Superior temporal gyrus (tissue), 1 donor: Measurements from ENCODE around the gene MAIP1.
"Not testable (repeated sequence)": the region's sequence is repeated elsewhere in the genome, so short reads cannot be mapped to it uniquely, and the experiment has no call there.

Experiments used
- DNase-seq: peaks from one replicate; pipeline ENCODE4 v3.0.0-alpha.2; 2016; ENCODE audit errors: extremely low spot score

Gene MAIP1, protein sequence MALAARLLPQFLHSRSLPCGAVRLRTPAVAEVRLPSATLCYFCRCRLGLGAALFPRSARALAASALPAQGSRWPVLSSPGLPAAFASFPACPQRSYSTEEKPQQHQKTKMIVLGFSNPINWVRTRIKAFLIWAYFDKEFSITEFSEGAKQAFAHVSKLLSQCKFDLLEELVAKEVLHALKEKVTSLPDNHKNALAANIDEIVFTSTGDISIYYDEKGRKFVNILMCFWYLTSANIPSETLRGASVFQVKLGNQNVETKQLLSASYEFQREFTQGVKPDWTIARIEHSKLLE

GRCh38 chr2:199955339-199956061 lies at the start of gene MAIP1, which contains the start of gene TYW5:
TSS of gene MAIP1 (plus strand) at chr2:199955582. CDS start at chr2:199955799, 217 bp downstream.
TSS of gene TYW5 (minus strand) at chr2:199955491. CDS start at chr2:199955470, 21 bp downstream.
- DNase-seq: peak; percentile 89

GRCh38 chr2:199907008-199907714 lies 48.2 kb upstream of the MAIP1 start:
- no peak for DNase-seq

DNA sequence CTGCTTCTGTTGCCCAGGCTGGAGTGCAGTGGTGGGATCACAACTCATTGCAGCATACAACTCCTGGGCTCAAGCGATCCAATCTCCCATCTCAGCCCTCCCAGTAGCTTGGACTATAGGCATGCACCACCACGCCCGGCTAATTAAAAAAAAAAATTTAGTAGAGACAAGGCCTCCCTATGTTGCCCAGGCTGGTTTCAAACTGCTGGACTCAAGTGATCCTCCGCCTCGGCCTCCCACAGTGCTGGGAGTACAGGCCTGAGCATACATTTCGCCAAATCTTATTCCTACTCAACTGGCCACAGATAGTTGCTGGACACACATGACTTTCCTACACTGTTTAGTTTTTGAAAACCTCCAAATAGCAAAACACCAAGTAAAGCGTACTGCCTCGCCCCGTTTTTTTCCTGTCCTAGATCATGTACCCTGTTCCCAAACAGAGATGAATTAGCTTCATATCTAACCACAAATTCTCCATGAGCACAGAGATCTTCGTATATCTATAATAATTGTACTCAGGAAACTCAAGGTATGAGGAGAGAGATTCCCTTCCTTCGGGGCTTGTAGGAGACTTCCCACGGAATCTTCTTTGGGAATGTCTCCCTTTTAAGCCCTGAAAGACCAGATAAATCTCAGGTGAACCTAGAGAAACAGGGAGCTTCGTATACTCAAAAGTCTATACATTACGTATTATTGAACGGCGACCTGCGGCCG lies 44.9 kb upstream of the MAIP1 start:
- no peak for DNase-seq

- peak; percentile 96 for DNase-seq
These were observed 44.1 kb upstream of the MAIP1 start, which contains the start of gene C2orf69 for GRCh38 chr2:199911052-199911876. TSS of gene C2orf69 (plus strand) at chr2:199911293. CDS start at chr2:199911439, 146 bp downstream.

- DNase-seq: peak; percentile 46
These were observed 43.6 kb upstream of the MAIP1 start for GRCh38 chr2:199911877-199912161.

DNA sequence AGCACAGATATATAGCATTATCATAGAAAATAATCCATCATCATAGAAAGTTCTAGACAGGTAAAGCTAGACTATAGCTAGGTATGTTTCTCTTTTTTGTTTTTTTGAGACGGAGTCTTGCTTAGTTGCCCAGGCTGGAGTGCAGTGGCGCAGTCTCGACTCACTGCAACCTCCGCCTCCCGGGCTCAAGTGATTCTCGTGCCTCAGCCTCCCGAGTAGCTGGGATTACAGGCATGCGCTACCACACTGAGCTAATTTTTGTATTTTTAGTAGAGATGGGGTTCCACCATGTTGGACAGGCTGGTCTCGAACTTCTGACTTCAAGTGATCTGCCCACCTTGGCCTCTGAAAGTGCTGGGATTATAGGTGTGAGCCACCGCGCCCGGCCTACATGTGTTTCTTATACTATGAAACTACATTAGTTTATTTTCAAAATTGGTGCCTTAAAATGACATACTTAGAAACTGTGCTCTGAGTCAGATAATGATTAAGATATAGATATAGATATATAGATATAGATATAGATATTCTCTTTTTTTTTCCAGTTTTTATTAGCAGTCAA lies 42.7 kb upstream of the MAIP1 start:
- not testable (repeated sequence) for DNase-seq

GRCh38 chr2:199914372-199914958 lies 40.9 kb upstream of the MAIP1 start:
- DNase-seq: no peak

GRCh38 chr2:199916980-199917379 lies 38.4 kb upstream of the MAIP1 start:
- DNase-seq: no peak

- peak; percentile 26 for DNase-seq
These were observed 32.5 kb upstream of the MAIP1 start for GRCh38 chr2:199922856-199923255.

DNA sequence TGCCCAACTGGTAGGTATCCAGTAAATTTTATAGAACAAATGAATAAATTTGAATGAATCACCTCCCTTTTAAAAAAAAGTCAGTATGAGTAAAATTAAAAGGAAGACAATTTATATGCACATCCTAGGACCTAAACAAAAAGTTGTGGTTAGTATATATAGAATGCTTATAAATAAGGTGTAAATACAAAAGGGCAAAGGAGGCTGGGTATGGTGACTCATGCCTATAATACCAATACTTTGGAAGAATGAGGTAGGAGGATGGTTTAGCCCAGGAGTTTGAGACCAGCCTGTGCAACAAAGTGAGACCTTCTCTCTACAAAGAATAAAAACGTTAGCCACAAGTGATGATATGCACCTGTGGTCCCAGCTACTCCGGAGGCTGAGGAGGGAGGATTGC lies 31.5 kb upstream of the MAIP1 start:
- DNase-seq: no peak

DNA sequence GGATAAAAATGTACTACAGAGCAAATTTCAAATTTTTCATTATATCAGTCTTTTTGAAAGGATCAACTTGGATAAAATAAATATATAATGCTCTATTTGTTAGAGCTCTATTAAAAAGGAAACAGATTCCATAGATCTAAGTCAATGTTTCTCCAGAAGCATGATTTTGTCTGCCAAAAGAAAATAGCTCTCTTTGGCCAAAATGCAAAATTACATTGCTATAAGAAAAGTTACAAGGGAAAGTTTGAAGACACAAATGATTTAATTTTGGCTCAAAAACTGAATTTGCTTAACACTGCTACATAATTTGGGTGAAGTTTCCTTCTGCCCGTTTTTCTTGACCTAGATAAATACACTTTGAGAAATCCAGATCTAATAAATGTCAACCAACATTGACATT lies 28.6 kb upstream of the MAIP1 start:
- no peak for DNase-seq

DNA sequence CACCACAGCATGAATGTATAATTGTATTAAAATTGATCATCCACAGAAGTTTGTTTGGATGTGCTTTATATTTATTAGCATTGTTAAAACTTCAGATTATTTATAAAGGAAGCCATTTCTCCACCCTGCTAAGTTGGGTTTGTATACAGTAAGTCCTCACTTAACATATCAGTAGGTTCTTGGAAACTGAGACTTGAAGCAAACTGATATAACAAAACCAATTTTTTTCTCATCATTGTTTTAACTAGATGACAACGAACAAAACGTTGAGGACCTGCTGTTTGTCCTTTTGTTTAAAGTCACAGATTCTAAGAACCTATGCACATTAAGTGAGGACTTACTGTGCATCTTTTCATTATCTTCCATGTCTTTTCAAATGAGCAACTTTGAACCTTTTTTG lies 27.2 kb upstream of the MAIP1 start:
- no peak for DNase-seq

GRCh38 chr2:199928626-199929025 lies 26.8 kb upstream of the MAIP1 start:
- no peak for DNase-seq

GRCh38 chr2:199929262-199929661 lies 26.1 kb upstream of the MAIP1 start:
- DNase-seq: peak; percentile 42

DNA sequence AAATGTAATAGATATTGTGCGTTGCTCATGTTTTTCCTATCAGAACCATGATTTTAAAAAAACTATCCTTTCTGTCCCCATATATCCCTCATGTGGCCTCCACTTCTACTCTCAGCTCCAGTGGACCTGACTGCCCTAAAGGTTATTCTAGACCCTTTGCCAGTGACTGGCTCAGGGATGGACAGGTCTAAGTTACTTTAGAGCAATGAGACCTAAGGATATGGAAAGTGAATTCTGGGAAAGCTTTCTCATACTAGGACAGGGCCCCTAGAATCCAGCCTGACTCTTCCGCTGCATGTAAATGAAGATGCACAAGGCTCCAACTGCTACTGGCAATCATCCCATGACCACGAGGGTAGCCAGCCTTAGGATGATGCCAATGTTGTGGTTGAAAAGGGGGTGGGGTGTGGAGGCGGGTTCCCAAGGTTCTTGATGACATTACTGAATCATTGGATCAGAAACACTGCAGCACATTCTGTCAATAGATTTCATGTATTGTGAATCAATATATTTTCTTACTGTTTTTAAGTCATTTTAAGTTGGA lies 23.0 kb upstream of the MAIP1 start:
- peak; percentile 94 for DNase-seq

GRCh38 chr2:199933466-199933865 lies 21.9 kb upstream of the MAIP1 start:
- DNase-seq: peak; percentile 77

DNA sequence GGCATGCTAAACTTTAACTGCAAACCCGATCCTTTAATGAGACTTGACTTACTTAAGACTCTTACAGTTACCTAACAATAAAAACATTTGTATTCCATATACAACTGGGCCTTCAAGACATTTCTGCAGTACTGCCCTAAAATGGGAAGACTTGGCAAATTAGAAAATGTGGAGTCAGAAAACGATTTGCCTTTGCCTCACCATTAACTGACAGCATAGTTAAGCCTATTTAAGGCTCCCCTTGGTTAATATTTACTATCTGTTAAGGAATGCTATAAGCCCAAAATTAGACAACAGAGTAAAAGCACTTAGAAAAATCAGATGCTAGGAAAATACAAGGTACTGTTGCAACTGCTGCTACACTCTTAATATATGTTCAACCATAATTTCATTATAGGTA lies 18.8 kb upstream of the MAIP1 start:
- DNase-seq: no peak

DNA sequence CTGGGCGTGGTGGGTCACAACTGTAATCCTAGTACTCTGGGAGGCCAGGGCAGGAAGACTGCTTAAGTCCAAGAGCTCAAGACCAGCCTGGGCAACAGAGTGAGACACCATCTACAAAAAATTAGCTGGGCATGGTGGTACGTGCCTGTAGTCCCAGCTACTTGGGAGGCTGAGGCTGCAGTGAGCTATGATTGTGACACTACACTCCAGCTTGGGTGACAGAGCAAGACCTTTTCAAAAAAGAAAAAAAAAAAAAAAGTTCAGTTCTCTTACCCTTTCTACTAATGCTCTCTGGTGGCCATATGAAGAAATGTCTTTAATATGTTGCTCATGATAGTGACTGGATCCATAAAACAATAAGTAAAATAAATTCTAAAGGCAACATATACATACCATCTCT lies 15.0 kb upstream of the MAIP1 start:
- peak; percentile 63 for DNase-seq

DNA sequence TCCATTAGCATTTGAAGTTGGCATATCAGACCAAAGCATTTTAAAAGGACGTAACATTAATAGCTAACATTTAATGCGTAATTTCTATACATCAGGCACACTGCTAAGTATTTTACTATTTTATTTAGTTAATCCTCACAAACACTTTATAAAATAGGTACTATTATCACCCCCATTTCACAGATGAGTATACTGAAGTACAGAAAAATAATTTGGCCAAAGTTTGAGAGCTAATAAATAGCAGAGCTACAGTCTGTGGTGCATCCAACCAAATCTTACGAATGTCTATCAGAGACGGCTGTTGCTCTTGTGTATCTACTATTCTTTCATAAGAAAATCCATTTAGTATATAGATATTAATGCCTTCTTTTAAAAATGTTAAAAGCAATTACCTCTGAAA lies 12.0 kb upstream of the MAIP1 start:
- no peak for DNase-seq

DNA sequence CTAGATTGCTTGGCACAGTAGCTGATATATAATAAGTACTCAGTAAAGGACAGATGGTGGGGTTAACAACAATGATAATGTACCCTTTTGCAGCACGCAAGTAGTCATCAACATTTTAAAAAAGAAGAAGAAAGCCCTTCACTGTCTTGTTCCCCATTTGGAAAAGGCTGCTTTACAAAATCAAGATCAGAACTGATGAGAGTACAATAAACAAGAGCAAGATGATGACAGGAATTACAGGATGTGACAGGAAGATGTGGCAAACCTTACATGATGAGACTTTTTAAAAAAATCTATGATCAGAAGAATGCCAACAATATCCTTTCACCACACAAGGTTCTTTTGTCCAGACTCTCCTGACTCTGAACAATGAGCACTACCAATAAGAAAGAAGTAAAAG lies 9.2 kb upstream of the MAIP1 start:
- no peak for DNase-seq
